ENCODE results near the gene GLOD4. TPM values are rescaled to one million over a fixed set of nuclear protein-coding genes. Genes with fewer than 3 reads are reported as not detected.

GLOD4 gene
- total and polyA plus RNA-seq, 9 donors, result 46.8 to 79.4 (median 69.9) TPM

GRCh38 chr17:732067-732901 lies 49.8 kb downstream of the GLOD4 start, which contains the start of gene TLCD3A:
Gene TLCD3A (plus strand): TSS chr17:732596. CDS start chr17:732648, 52 bp downstream.
- Histone ChIP-seq H3K27ac (ENCODE audit: low read length) (peak within 1 kb of the TSS; percentile 51), H3K9me3 (replicated peaks; ENCODE audit: control insufficient read depth, low read depth, low read length) (no peaks in the 10 kb centered on the region), H3K36me3 (ENCODE audit: control insufficient read depth, insufficient read depth, low read length) (peaks cover 9% of the 10 kb centered on the region), H3K4me3 (ENCODE audit: low read length) (peak within 1 kb of the TSS; percentile 66), H3K27me3 (ENCODE audit: control insufficient read depth, insufficient read depth, low read length) (no peaks in the 10 kb centered on the region), H3K4me1 (ENCODE audit: control insufficient read depth, insufficient read depth, low read length) (peaks cover 14% of the 10 kb centered on the region)
- WGBS (ENCODE audit: insufficient coverage), result under 1% methylated on average over 126 of the region's 126 CpGs
- peak; percentile 83 for DNase-seq

GRCh38 chr17:731644-732066 lies 50.4 kb downstream of the GLOD4 start:
- peaks cover 9% of the 10 kb centered on the region for H3K36me3 ChIP-seq (ENCODE audit: control insufficient read depth, insufficient read depth, low read length)
- no peak for DNase-seq
- no peaks in the 10 kb centered on the region for H3K9me3 ChIP-seq (replicated peaks; ENCODE audit: control insufficient read depth, low read depth, low read length)
- peak overlapping the region; percentile 31 for H3K27ac ChIP-seq (ENCODE audit: low read length)
- WGBS (ENCODE audit: insufficient coverage), result 12% methylated on average over 21 of the region's 26 CpGs
- peak overlapping the region; percentile 66 for H3K4me3 ChIP-seq (ENCODE audit: low read length)
- H3K27me3 ChIP-seq (ENCODE audit: control insufficient read depth, insufficient read depth, low read length), result no peaks in the 10 kb centered on the region
- peaks cover 14% of the 10 kb centered on the region for H3K4me1 ChIP-seq (ENCODE audit: control insufficient read depth, insufficient read depth, low read length)

DNA sequence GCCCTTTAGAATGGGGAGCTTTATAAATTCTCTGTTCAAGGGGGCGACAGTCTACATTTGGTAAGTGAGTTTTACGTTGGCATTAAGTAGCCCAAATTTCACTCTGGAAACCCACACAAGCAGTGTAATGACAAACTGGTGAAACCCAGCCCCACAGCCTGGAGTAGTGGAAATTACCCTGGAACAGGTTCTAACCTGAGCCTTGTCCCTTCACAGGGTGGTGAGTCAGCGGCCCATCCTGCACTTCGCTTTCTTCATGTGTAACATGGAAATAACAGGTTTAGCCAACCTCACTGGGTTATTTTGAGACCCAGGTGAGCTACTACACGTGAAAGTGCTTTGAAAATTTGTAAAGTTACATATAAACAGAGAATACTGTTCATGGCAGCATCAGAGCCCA lies 53.2 kb downstream of the GLOD4 start:
- Histone ChIP-seq H3K9me3 (replicated peaks; ENCODE audit: control insufficient read depth, low read depth, low read length) (no peaks in the 10 kb centered on the region), H3K4me1 (ENCODE audit: control insufficient read depth, insufficient read depth, low read length) (peaks cover 14% of the 10 kb centered on the region), H3K27me3 (ENCODE audit: control insufficient read depth, insufficient read depth, low read length) (no peaks in the 10 kb centered on the region), H3K27ac (ENCODE audit: low read length) (no peak overlapping the region), H3K36me3 (ENCODE audit: control insufficient read depth, insufficient read depth, low read length) (no peaks in the 10 kb centered on the region), H3K4me3 (ENCODE audit: low read length) (no peak overlapping the region)
- WGBS (ENCODE audit: insufficient coverage), result 82% methylated on average over 3 of the region's 5 CpGs
- DNase-seq, result no peak

GRCh38 chr17:726271-726919 lies 55.7 kb downstream of the GLOD4 start:
- 50% methylated on average over 12 of the region's 20 CpGs for WGBS (ENCODE audit: insufficient coverage)
- no peaks in the 10 kb centered on the region for H3K27me3 ChIP-seq (ENCODE audit: control insufficient read depth, insufficient read depth, low read length)
- DNase-seq, result no peak
- H3K4me1 ChIP-seq (ENCODE audit: control insufficient read depth, insufficient read depth, low read length), result no peaks in the 10 kb centered on the region
- no peaks in the 10 kb centered on the region for H3K36me3 ChIP-seq (ENCODE audit: control insufficient read depth, insufficient read depth, low read length)
- H3K27ac ChIP-seq (ENCODE audit: low read length), result no peak overlapping the region
- H3K9me3 ChIP-seq (replicated peaks; ENCODE audit: control insufficient read depth, low read depth, low read length), result no peaks in the 10 kb centered on the region
- H3K4me3 ChIP-seq (ENCODE audit: low read length), result no peak overlapping the region

DNA sequence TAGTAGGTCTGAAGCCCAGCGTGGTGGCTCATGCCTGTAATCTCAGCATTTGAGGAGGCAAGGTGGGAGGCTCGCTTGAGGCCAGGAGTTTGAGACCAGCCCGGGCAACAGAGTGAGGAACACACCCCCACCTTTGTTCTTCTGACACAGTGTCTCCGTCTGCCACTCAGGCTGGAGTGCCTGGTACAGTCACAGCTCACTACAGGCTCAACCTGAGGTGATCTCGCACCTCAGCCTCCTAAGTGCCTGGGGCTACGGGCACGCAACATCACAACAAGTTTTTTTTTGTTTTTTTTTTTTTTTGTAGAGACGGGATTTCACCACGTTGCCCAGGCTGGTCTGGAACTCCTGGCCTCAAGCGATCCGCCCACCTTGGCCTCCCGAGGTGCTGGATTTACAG lies 56.3 kb downstream of the GLOD4 start:
- no peak for DNase-seq
- no peak overlapping the region for H3K27ac ChIP-seq (ENCODE audit: low read length)
- no peaks in the 10 kb centered on the region for H3K36me3 ChIP-seq (ENCODE audit: control insufficient read depth, insufficient read depth, low read length)
- H3K9me3 ChIP-seq (replicated peaks; ENCODE audit: control insufficient read depth, low read depth, low read length), result no peaks in the 10 kb centered on the region
- H3K4me3 ChIP-seq (ENCODE audit: low read length), result no peak overlapping the region
- no peaks in the 10 kb centered on the region for H3K4me1 ChIP-seq (ENCODE audit: control insufficient read depth, insufficient read depth, low read length)
- no peaks in the 10 kb centered on the region for H3K27me3 ChIP-seq (ENCODE audit: control insufficient read depth, insufficient read depth, low read length)
- 73% methylated on average over 4 of the region's 12 CpGs for WGBS (ENCODE audit: insufficient coverage)

DNA sequence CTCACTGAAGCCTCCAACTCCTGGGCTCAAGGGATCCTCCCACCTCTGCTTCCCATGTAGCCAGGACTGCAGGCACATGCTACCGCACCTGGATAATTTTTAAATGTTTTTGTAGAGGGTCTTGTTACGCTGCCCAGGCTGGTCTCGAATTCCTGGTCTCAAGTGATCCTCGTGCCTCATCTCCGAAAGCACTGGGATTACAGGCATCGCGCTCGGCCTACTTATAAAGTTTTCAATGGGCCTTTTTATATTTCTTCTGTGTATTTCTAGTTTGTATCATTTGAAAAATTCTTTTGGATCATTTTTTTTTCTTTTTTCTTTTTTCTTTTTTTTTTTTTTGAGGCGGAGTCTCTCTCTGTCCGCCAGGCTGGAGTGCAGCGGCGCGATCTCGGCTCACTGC lies 57.0 kb downstream of the GLOD4 start:
- H3K27me3 ChIP-seq (ENCODE audit: control insufficient read depth, insufficient read depth, low read length), result no peaks in the 10 kb centered on the region
- no peaks in the 10 kb centered on the region for H3K4me1 ChIP-seq (ENCODE audit: control insufficient read depth, insufficient read depth, low read length)
- DNase-seq, result no peak
- no CpG with 5 or more reads among the region's 14 CpGs for WGBS (ENCODE audit: insufficient coverage)
- H3K27ac ChIP-seq (ENCODE audit: low read length), result no peak overlapping the region
- no peaks in the 10 kb centered on the region for H3K36me3 ChIP-seq (ENCODE audit: control insufficient read depth, insufficient read depth, low read length)
- no peak overlapping the region for H3K4me3 ChIP-seq (ENCODE audit: low read length)
- no peaks in the 10 kb centered on the region for H3K9me3 ChIP-seq (replicated peaks; ENCODE audit: control insufficient read depth, low read depth, low read length)

DNA sequence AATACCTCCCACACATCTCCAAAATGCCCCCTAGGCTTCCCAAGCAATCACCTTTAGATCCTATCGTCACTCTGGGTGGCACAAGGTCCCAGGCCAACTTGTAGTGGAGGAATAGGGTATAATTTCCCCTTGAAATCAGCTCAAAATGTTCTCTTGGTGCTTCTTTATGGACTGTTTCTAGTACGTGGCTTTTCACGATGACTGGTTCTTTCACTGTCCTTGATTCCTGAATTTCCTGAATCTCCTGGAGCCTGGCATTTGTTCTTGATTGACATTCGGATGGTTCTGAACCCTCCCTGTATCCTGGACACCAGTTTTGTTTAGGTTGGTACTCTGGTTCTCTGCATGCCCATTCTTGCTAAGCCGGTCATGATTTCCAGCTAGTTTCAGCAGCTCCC lies 60.5 kb downstream of the GLOD4 start:
- Histone ChIP-seq H3K9me3 (replicated peaks; ENCODE audit: control insufficient read depth, low read depth, low read length) (no peaks in the 10 kb centered on the region), H3K27ac (ENCODE audit: low read length) (no peak overlapping the region), H3K36me3 (ENCODE audit: control insufficient read depth, insufficient read depth, low read length) (no peaks in the 10 kb centered on the region), H3K27me3 (ENCODE audit: control insufficient read depth, insufficient read depth, low read length) (no peaks in the 10 kb centered on the region), H3K4me1 (ENCODE audit: control insufficient read depth, insufficient read depth, low read length) (no peaks in the 10 kb centered on the region), H3K4me3 (ENCODE audit: low read length) (no peak overlapping the region)
- DNase-seq, result no peak
- WGBS (ENCODE audit: insufficient coverage), result 73% methylated on average over 4 of the region's 5 CpGs

- no peaks in the 10 kb centered on the region for H3K9me3 ChIP-seq (replicated peaks; ENCODE audit: control insufficient read depth, low read depth, low read length)
- H3K27ac ChIP-seq (ENCODE audit: low read length), result no peak overlapping the region
- H3K4me3 ChIP-seq (ENCODE audit: low read length), result no peak overlapping the region
- no peaks in the 10 kb centered on the region for H3K36me3 ChIP-seq (ENCODE audit: control insufficient read depth, insufficient read depth, low read length)
- H3K4me1 ChIP-seq (ENCODE audit: control insufficient read depth, insufficient read depth, low read length), result no peaks in the 10 kb centered on the region
- no peaks in the 10 kb centered on the region for H3K27me3 ChIP-seq (ENCODE audit: control insufficient read depth, insufficient read depth, low read length)
- no peak for DNase-seq
- 82% methylated on average over 9 of the region's 13 CpGs for WGBS (ENCODE audit: insufficient coverage)
Measured at GRCh38 chr17:720706-721539, 61.2 kb downstream of the GLOD4 start.

DNA sequence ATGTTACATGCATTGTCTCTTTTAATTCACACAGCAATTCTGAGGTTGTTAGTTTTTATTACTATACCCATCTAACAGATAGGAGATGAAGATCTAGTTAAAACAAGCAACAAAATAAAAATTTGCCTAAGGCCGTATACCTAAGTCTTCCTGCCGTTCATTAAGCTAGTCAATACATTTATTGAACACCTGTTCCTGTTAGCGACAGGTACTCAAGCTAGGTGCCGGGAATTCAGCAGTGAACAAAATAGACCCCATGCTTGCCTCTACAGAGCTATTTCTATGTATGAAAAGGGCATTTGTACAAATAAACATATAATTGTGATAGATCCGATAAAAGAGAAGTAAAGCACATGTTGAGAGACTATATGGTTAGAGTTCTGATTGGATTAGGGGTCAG lies 64.0 kb downstream of the GLOD4 start:
- WGBS (ENCODE audit: insufficient coverage), result no CpG with 5 or more reads among the region's 5 CpGs
- no peaks in the 10 kb centered on the region for H3K27me3 ChIP-seq (ENCODE audit: control insufficient read depth, insufficient read depth, low read length)
- H3K36me3 ChIP-seq (ENCODE audit: control insufficient read depth, insufficient read depth, low read length), result no peaks in the 10 kb centered on the region

More for the DNA sequence above, 64.0 kb downstream of the GLOD4 start:
- Histone ChIP-seq H3K4me1 (ENCODE audit: control insufficient read depth, insufficient read depth, low read length) (peaks cover 13% of the 10 kb centered on the region), H3K9me3 (replicated peaks; ENCODE audit: control insufficient read depth, low read depth, low read length) (no peaks in the 10 kb centered on the region), H3K4me3 (ENCODE audit: low read length) (no peak overlapping the region), H3K27ac (ENCODE audit: low read length) (no peak overlapping the region)
- no peak for DNase-seq
